HepG2 (cell line): Measurements from ENCODE around the gene CNDP1. TPM values are rescaled to one million over a fixed set of nuclear protein-coding genes. Genes with fewer than 3 reads are reported as not detected.
A peak's percentile ranks its signal among the peaks of the same experiment; 100 is the strongest.

Source experiments
- AKNA ChIP-seq: sonication (generic); formaldehyde crosslinking; IDR thresholded peaks from 2 replicates; pipeline ENCODE4 v1.4.0; 2020; ENCODE audit warnings: missing genetic modification reagents, borderline replicate concordance
- HCFC1 ChIP-seq: fragments of 150-350 bp; IDR thresholded peaks from 2 replicates; pipeline ENCODE4 v1.6.1; 2014; ENCODE audit warnings: low read depth, low read length
- HNF4A ChIP-seq: sonication (generic); formaldehyde crosslinking; IDR thresholded peaks from 2 replicates; pipeline ENCODE4 v1.4.0; 2020; ENCODE audit warnings: missing genetic modification reagents
- IRF9 ChIP-seq: sonication (generic); formaldehyde crosslinking; IDR thresholded peaks from 2 replicates; pipeline ENCODE4 v1.8.0; 2022; ENCODE audit warnings: missing genetic modification reagents, mild to moderate bottlenecking, borderline replicate concordance
- IRX3 ChIP-seq: sonication (generic); formaldehyde crosslinking; IDR thresholded peaks from 2 replicates; pipeline ENCODE4 v1.8.1; 2023; ENCODE audit warnings: mild to moderate bottlenecking, low read depth, missing genetic modification reagents, borderline replicate concordance
- MATR3 ChIP-seq: sonication (generic); formaldehyde crosslinking; IDR thresholded peaks from 2 replicates; pipeline ENCODE4 v1.4.0; 2020; ENCODE audit warnings: missing genetic modification reagents
- NR3C1 ChIP-seq: sonication (generic); formaldehyde crosslinking; IDR thresholded peaks from 2 replicates; pipeline ENCODE4 v1.4.0; 2020; ENCODE audit warnings: missing genetic modification reagents
- PRPF4 ChIP-seq: fragments of 200-400 bp; formaldehyde crosslinking; IDR thresholded peaks from 2 replicates; pipeline ENCODE4 v1.6.1; 2016; ENCODE audit warnings: low read length, low read depth; ENCODE audit not compliant: poor library complexity, severe bottlenecking
- SYNCRIP ChIP-seq: fragments of 200-400 bp; formaldehyde crosslinking; IDR thresholded peaks from 2 replicates; pipeline ENCODE4 v1.6.1; 2018; ENCODE audit warnings: mild to moderate bottlenecking, low read depth, low read length; ENCODE audit not compliant: insufficient read depth
- TBX2 ChIP-seq: sonication (generic); formaldehyde crosslinking; IDR thresholded peaks from 2 replicates; pipeline ENCODE4 v1.5.0; 2020; ENCODE audit warnings: missing genetic modification reagents, mild to moderate bottlenecking, borderline replicate concordance
- TEAD2 ChIP-seq: sonication (generic); formaldehyde crosslinking; IDR thresholded peaks from 2 replicates; pipeline ENCODE4 v1.9.0; 2021; ENCODE audit warnings: missing genetic modification reagents
- ZBTB7A ChIP-seq: sonication (generic); formaldehyde crosslinking; IDR thresholded peaks from 2 replicates; pipeline ENCODE4 v1.8.0; 2022; ENCODE audit warnings: mild to moderate bottlenecking, missing genetic modification reagents
- ZFP36L2 ChIP-seq: sonication (generic); formaldehyde crosslinking; IDR thresholded peaks from 2 replicates; pipeline ENCODE4 v1.4.0; 2020; ENCODE audit warnings: missing genetic modification reagents
- ZNF749 ChIP-seq: sonication (generic); formaldehyde crosslinking; IDR thresholded peaks from 2 replicates; pipeline ENCODE4 v1.8.0; 2022; ENCODE audit warnings: mild to moderate bottlenecking, missing genetic modification reagents, moderate library complexity, borderline replicate concordance
- ZNF878 ChIP-seq: sonication (generic); formaldehyde crosslinking; IDR thresholded peaks from 2 replicates; pipeline ENCODE4 v1.8.1; 2023; ENCODE audit warnings: mild to moderate bottlenecking, missing genetic modification reagents, moderate library complexity
- ZNF891 ChIP-seq: sonication (generic); formaldehyde crosslinking; IDR thresholded peaks from 2 replicates; pipeline ENCODE4 v1.5.0; 2020; ENCODE audit warnings: mild to moderate bottlenecking, missing genetic modification reagents
- polyA plus RNA-seq, 8 experiments: library from polyadenylated mRNA; depleted of rRNA in 3 of 8; stranded (reverse) in 7 of 8; unstranded in 1 of 8; fragments of >200 nt; fragmentation: Illumina TruSeq in 4 of 8; extraction: Trizol in 4 of 8; gene quantifications; 2 replicates each; pipeline versions ENCODE4 v1.2.1 to v1.2.3, GENCODE V29; 2011 to 2016; ENCODE audit warnings: low read depth in 4 of 8, missing spikeins in 1 of 8, mixed read lengths in 1 of 8; ENCODE audit not compliant: insufficient read depth in 1 of 8
- total RNA-seq, 5 experiments: library from RNA; depleted of rRNA; stranded (reverse); fragments of >200 nt; fragmentation: Illumina TruSeq; extraction: Trizol; gene quantifications; 2 replicates each; pipeline ENCODE4 v1.2.3, GENCODE V29; 2016; ENCODE audit warnings: low read depth in 1 of 5
- TF ChIP-seq, protein P1 (sequence below): sonication (generic); formaldehyde crosslinking; IDR thresholded peaks from 2 replicates; pipeline ENCODE4 v1.5.0; 2020; ENCODE audit warnings: mild to moderate bottlenecking, missing genetic modification reagents
- TF ChIP-seq, protein P2 (sequence below): sonication (generic); formaldehyde crosslinking; IDR thresholded peaks from 2 replicates; pipeline ENCODE4 v1.9.0; 2021; ENCODE audit warnings: missing genetic modification reagents, borderline replicate concordance

Gene CNDP1
- total and polyA plus RNA-seq, 2 of the 13 experiments (the other 11 are each of a cell fraction or from before 2014, with no cell fraction given), result 0.01 TPM; not detected in 1

GRCh38 chr18:74541703-74542555 is 7.6 kb downstream of the CNDP1 start (continued):
- TF ChIP-seq HCFC1 (no peak), ZNF891 (0 out of 2 replicates have a peak, but pooled peaks have one; percentile 23), SYNCRIP (no peak), PRPF4 (no peak), IRX3 (no peak), AKNA (CRISPR knock-in tag) (no peak), ZBTB7A (CRISPR knock-in tag) (peak; percentile 61), ZNF749 (CRISPR knock-in tag) (0 out of 2 replicates have a peak, but pooled peaks have one; percentile 32), ZFP36L2 (CRISPR knock-in tag) (no peak), HNF4A (CRISPR knock-in tag) (peak; percentile 100), TBX2 (peak; percentile 98), NR3C1 (CRISPR knock-in tag) (no peak), MATR3 (no peak), IRF9 (peak; percentile 84; the same call in 1 of the 2 replicates), ZNF878 (peak; percentile 87), TEAD2 (no peak)
- TF ChIP-seq, protein P1, sequence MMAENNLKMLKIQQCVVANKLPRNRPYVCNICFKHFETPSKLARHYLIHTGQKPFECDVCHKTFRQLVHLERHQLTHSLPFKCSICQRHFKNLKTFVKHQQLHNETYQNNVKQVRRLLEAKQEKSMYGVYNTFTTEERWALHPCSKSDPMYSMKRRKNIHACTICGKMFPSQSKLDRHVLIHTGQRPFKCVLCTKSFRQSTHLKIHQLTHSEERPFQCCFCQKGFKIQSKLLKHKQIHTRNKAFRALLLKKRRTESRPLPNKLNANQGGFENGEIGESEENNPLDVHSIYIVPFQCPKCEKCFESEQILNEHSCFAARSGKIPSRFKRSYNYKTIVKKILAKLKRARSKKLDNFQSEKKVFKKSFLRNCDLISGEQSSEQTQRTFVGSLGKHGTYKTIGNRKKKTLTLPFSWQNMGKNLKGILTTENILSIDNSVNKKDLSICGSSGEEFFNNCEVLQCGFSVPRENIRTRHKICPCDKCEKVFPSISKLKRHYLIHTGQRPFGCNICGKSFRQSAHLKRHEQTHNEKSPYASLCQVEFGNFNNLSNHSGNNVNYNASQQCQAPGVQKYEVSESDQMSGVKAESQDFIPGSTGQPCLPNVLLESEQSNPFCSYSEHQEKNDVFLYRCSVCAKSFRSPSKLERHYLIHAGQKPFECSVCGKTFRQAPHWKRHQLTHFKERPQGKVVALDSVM (CRISPR knock-in tag), result 0 out of 2 replicates have a peak, but pooled peaks have one; percentile 24
- TF ChIP-seq, protein P2, sequence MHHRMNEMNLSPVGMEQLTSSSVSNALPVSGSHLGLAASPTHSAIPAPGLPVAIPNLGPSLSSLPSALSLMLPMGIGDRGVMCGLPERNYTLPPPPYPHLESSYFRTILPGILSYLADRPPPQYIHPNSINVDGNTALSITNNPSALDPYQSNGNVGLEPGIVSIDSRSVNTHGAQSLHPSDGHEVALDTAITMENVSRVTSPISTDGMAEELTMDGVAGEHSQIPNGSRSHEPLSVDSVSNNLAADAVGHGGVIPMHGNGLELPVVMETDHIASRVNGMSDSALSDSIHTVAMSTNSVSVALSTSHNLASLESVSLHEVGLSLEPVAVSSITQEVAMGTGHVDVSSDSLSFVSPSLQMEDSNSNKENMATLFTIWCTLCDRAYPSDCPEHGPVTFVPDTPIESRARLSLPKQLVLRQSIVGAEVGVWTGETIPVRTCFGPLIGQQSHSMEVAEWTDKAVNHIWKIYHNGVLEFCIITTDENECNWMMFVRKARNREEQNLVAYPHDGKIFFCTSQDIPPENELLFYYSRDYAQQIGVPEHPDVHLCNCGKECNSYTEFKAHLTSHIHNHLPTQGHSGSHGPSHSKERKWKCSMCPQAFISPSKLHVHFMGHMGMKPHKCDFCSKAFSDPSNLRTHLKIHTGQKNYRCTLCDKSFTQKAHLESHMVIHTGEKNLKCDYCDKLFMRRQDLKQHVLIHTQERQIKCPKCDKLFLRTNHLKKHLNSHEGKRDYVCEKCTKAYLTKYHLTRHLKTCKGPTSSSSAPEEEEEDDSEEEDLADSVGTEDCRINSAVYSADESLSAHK, result no peak
